K562 (cell line): Measurements from ENCODE around the gene ZNF316. TPM values are rescaled to one million over a fixed set of nuclear protein-coding genes. Genes with fewer than 3 reads are reported as not detected.

ENCODE experiments used
- ATAC-seq: fragments of 200-7000 bp; cut with Tn5 transposase; 3 replicates; pipeline ENCODE4 v1.9.1; 2020; ENCODE audit warnings: moderate library complexity
- BruUV-seq: library from RNA; stranded (reverse); fragments of 400-500 nt; replicated peaks from 2 replicates; lab custom pipeline; 2021; lab: Mats Ljungman, UMichigan
- CTCF ChIA-PET: fragments of 300-600 bp; formaldehyde crosslinking; extraction: SDS; loops from one replicate; lab custom pipeline; 2021; ENCODE audit warnings: low intra/inter-chr PET ratio; lab: Yijun Ruan, JAX
- POLR2A ChIA-PET: fragments of 300-600, 350-650 bp; sonication (Branson Sonifier 250); formaldehyde crosslinking; extraction: SDS; loops from one replicate; lab custom pipeline; 2021; ENCODE audit warnings: antibody characterized with exemption, inconsistent platforms; lab: Yijun Ruan, JAX
- DNase-seq, 4 experiments: peaks; one replicate each; pipeline versions ENCODE4 v3.0.0 to v3.0.0-alpha.2; 2011 to 2018; ENCODE audit warnings: low spot score in 3 of 4, mixed read lengths in 3 of 4; ENCODE audit errors: extremely low read depth in 1 of 4
- FAIRE-seq: peaks from 2 replicates; lab custom pipeline; 2011; peaks lifted over from hg19 to GRCh38; lab: Jason Lieb, UNC
- H2AFZ ChIP-seq: 2 replicates; pipeline ENCODE4 v1.6.0; 2011; ENCODE audit warnings: low read depth, low read length, control low read depth, inconsistent platforms
- H3K27ac ChIP-seq: fragments of 200-600 bp; 3 replicates; pipeline ENCODE4 v1.8.0; 2011; ENCODE audit warnings: low read depth, mild to moderate bottlenecking, control low read depth, inconsistent platforms, low read length, moderate library complexity, mixed read lengths; ENCODE audit errors: extremely low read depth
- H3K27me3 ChIP-seq, 2 experiments: fragments of 300-600 bp in 1 of 2; 2 replicates in 1 of 2; 3 replicates in 1 of 2; pipeline versions ENCODE4 v1.6.0 to v1.8.0; 2011; ENCODE audit warnings: inconsistent platforms in 2 of 2, low read length in 2 of 2, mild to moderate bottlenecking in 1 of 2, mixed read lengths in 1 of 2, moderate library complexity in 1 of 2; ENCODE audit not compliant: control insufficient read depth in 2 of 2, insufficient read depth in 2 of 2
- H3K36me3 ChIP-seq: fragments of 300-600 bp; 3 replicates; pipeline ENCODE4 v1.8.0; 2011; ENCODE audit warnings: mild to moderate bottlenecking, low read length, inconsistent platforms; ENCODE audit not compliant: control insufficient read depth, insufficient read depth
- H3K4me1 ChIP-seq, 2 experiments: fragments of 200-600 bp in 1 of 2; replicated peaks in 1 of 2; 2 replicates in 1 of 2; 3 replicates in 1 of 2; pipeline versions ENCODE4 v1.5.1 to v1.8.0; 2011; ENCODE audit warnings: inconsistent platforms in 2 of 2, low read length in 2 of 2, mild to moderate bottlenecking in 1 of 2, mixed read lengths in 1 of 2, moderate library complexity in 1 of 2; ENCODE audit not compliant: control insufficient read depth in 2 of 2, insufficient read depth in 2 of 2
- H3K4me2 ChIP-seq: 2 replicates; pipeline ENCODE4 v1.6.1; 2011; ENCODE audit warnings: low read length, control low read depth, inconsistent platforms, mixed read lengths; ENCODE audit not compliant: insufficient read depth
- H3K4me3 ChIP-seq: fragments of 200-600 bp; sonication (generic), shearing (Covaris generic); 2 replicates; pipeline ENCODE4 v1.5.1; 2016; ENCODE audit warnings: control low read depth, inconsistent platforms
- H3K79me2 ChIP-seq: fragments of 200-600 bp; 3 replicates; pipeline ENCODE4 v1.8.0; 2011; ENCODE audit warnings: low read length, inconsistent platforms; ENCODE audit not compliant: control insufficient read depth, insufficient read depth
- H3K9ac ChIP-seq, 2 experiments: 2 replicates each; pipeline versions ENCODE4 v1.6.0 to v1.6.1; 2011; ENCODE audit warnings: low read depth in 2 of 2, low read length in 2 of 2, control low read depth in 1 of 2, inconsistent platforms in 1 of 2, mild to moderate bottlenecking in 1 of 2, mixed read lengths in 1 of 2; ENCODE audit not compliant: insufficient read depth in 1 of 2
- H3K9me1 ChIP-seq: one replicate; pipeline ENCODE4 v1.6.0; 2011; ENCODE audit warnings: inconsistent platforms, mild to moderate bottlenecking, low read length, moderate library complexity; ENCODE audit not compliant: control insufficient read depth, insufficient read depth
- H3K9me3 ChIP-seq: replicated peaks from 2 replicates; pipeline ENCODE4 v1.5.1; 2011; ENCODE audit warnings: low read depth, low read length, inconsistent platforms; ENCODE audit not compliant: control insufficient read depth, insufficient read depth
- H4K20me1 ChIP-seq: replicated peaks from 2 replicates; pipeline ENCODE4 v1.6.1; 2011; ENCODE audit warnings: low read length, inconsistent platforms, mixed read lengths; ENCODE audit not compliant: control insufficient read depth, insufficient read depth
- FOXJ2 ChIP-seq: fragments of 200-800 bp; sonication (Bioruptor generic); IDR thresholded peaks from 2 replicates; pipeline ENCODE4 v1.6.1; 2016; ENCODE audit warnings: missing genetic modification characterization, missing compliant biosample characterization
- KAT7 ChIP-seq: sonication (generic); formaldehyde crosslinking; IDR thresholded peaks from 2 replicates; pipeline ENCODE4 v1.8.0; 2022; ENCODE audit warnings: missing genetic modification reagents, mild to moderate bottlenecking, borderline replicate concordance
- KAT8 ChIP-seq: fragments of 450-650 bp; IDR thresholded peaks from 2 replicates; pipeline ENCODE4 v1.6.1; 2016; ENCODE audit warnings: low read depth, mild to moderate bottlenecking
- MAFF ChIP-seq: IDR thresholded peaks from 2 replicates; pipeline ENCODE4 v1.6.1; 2012; ENCODE audit warnings: low read length, improper control_type of control experiment
- RBM14 ChIP-seq: fragments of 200-400 bp; formaldehyde crosslinking; IDR thresholded peaks from 2 replicates; pipeline ENCODE4 v1.6.1; 2018; ENCODE audit warnings: low read depth, mild to moderate bottlenecking, low read length, moderate library complexity, borderline replicate concordance; ENCODE audit not compliant: insufficient read depth
- SP2 ChIP-seq: IDR thresholded peaks from 2 replicates; pipeline ENCODE4 v1.6.1; 2011; ENCODE audit warnings: mild to moderate bottlenecking, low read depth, low read length, moderate library complexity; ENCODE audit not compliant: poor library complexity, severe bottlenecking; ENCODE audit errors: extremely low read depth
- SRF ChIP-seq, 2 experiments: fragments of 250-450, 450-650 bp in 1 of 2; sonication (Bioruptor Pico) in 1 of 2; sonication (generic) in 1 of 2; formaldehyde crosslinking; IDR thresholded peaks; 2 replicates each; pipeline versions ENCODE4 v1.5.0 to v1.5.1; 2020 to 2022; ENCODE audit warnings: mild to moderate bottlenecking in 1 of 2, missing genetic modification reagents in 1 of 2
- USF1 ChIP-seq: sonication (generic); formaldehyde crosslinking; IDR thresholded peaks from 2 replicates; pipeline ENCODE4 v1.9.0; 2022; ENCODE audit warnings: mild to moderate bottlenecking, missing genetic modification reagents
- ZNF740 ChIP-seq, 3 experiments: fragments of 200-800 bp in 1 of 3; sonication (Bioruptor generic) in 1 of 3; sonication (generic) in 1 of 3; formaldehyde crosslinking in 1 of 3; IDR thresholded peaks; 2 replicates each; pipeline versions ENCODE4 v1.6.1 to v1.8.0; 2016 to 2022; ENCODE audit warnings: mild to moderate bottlenecking in 2 of 3, missing compliant biosample characterization in 2 of 3, missing genetic modification characterization in 2 of 3, missing genetic modification reagents in 1 of 3
- WGBS: fragments of 100-300 bp; shearing (Covaris generic); methylation state at CpG from one replicate; pipeline ENCODE4 v1.1.6; 2016; ENCODE audit warnings: low coverage, mixed read lengths; ENCODE audit not compliant: insufficient coverage; ENCODE audit errors: missing lambda C conversion rate; 5-methylcytosine and 5-hydroxymethylcytosine counted together
- in situ Hi-C: fragments of 300-500 bp; cut with MboI; formaldehyde crosslinking; loops from 4 replicates; pipeline ENCODE4 v1.15.0; 2018; ENCODE audit warnings: inconsistent platforms, mixed read lengths
- intact Hi-C: fragments of 100-400 bp; cut with micrococcal nuclease; formaldehyde crosslinking; loops from 2 replicates; pipeline ENCODE4 v1.14.2; 2022
- polyA plus RNA-seq, 8 experiments: library from polyadenylated mRNA; depleted of rRNA in 4 of 8; stranded (reverse) in 5 of 8; unstranded in 3 of 8; fragments of >200 nt; fragmentation: Nextera tagmentation in 2 of 8; fragmentation: Illumina TruSeq in 1 of 8; extraction: Ambion mirVana in 2 of 8; extraction: Trizol in 1 of 8; gene quantifications; 2 replicates each; pipeline versions ENCODE4 v1.2.1 to v1.2.3, GENCODE V29; 2011 to 2014; ENCODE audit warnings: inconsistent platforms in 1 of 8, missing spikeins in 1 of 8
- total RNA-seq, 7 experiments: library from RNA; depleted of rRNA in 6 of 7; stranded (reverse); fragments of >200 nt in 6 of 7; fragmentation: Illumina TruSeq in 2 of 7; extraction: Trizol in 2 of 7; gene quantifications; 2 replicates each; pipeline versions ENCODE4 v1.2.1 to v1.2.3, GENCODE V29; 2011 to 2021; ENCODE audit warnings: low replicate concordance in 1 of 7
- TF ChIP-seq, protein P1 (sequence below): sonication (generic); formaldehyde crosslinking; IDR thresholded peaks from 2 replicates; pipeline ENCODE4 v1.9.0; 2022; ENCODE audit warnings: mild to moderate bottlenecking, missing genetic modification reagents

The ZNF316 gene
- total and polyA plus RNA-seq, 9 of the 15 experiments (the other 6 are each of a cell fraction or from before 2014, with no cell fraction given), result 0.10 to 34.0 (median 8.6) TPM

- TF ChIP-seq ZNF740 (CRISPR knock-in tag; IDR thresholded peaks at IDR 0.05) (no peak), ZNF740 (tag; IDR thresholded peaks at IDR 0.05) (no peak)
Observed at GRCh38 chr7:6588566-6588965, 48.6 kb upstream of the ZNF316 start (continued).

DNA sequence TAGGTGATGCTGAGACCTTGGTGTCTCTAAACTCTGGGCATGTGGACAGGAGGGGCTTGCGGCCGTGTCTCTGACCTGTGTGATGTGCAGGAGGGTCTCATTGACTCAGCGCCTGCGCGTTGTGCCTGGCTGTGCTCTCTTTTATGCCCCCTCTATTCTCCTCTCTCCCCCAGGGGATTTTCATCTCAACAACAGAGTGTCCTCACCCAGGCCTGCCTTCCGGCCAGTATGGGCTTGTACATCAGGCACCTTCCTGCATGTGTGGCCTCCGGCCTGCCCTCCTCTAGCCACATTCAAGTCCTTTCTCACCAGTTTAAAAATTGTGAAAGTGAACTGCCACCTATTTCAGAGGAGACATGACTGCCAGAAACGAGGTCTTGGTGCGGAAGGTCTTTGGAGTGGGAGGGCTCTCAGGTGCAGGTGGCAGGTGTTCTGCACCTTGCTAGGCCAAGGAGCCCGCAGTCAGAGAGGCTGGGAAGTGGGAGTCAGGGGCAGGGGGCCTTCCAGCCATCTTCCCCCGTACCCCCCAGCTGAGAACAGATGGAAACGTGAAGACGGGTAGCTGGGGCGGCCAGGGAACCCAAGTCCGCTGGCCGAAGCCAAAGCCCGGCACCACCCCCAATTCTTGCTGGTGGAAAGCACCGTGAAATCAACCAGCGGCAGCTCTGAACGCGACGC, 47.8 kb upstream of the ZNF316 start:
- H3K36me3 ChIP-seq, result peaks cover 64% of the 10 kb centered on the region
- 0 out of 3 replicates have a peak overlapping the region, but pooled peaks have one; percentile 13 for H3K27ac ChIP-seq
- peak overlapping the region; percentile 96 for H3K4me2 ChIP-seq
- ATAC-seq (no peak), FAIRE-seq (no peak), DNase-seq (no peak)
- POLR2A ChIA-PET, result interaction anchor here (0.5 to 2.7 kb wide), 8 partner anchors 11 to 212 kb away, joined by 3 to 19 read pairs (median 4); partner anchors contain the start of gene ZDHHC4
- H3K27me3 ChIP-seq, result no peaks in the 10 kb centered on the region
- peak overlapping the region; percentile 67; the same call in 1 of the 2 replicates for H2AFZ ChIP-seq
- H3K4me3 ChIP-seq, result peak overlapping the region; percentile 98; the same call in 1 of the 2 replicates
- no peaks in the 10 kb centered on the region for H3K9me3 ChIP-seq
- 71% methylated on average over 20 of the region's 22 CpGs for WGBS
- CTCF ChIA-PET, result interaction anchor here (0.7 kb wide), 1 partner anchor 49 kb away, joined by 3 read pairs; no protein-coding TSS in a partner anchor
- BruUV-seq, result no TSS peak
- H3K9ac ChIP-seq, result peak overlapping the region in 1 of 2 experiments; percentile 70; a peak in 3 of 4 replicates
- H3K4me1 ChIP-seq, result peaks cover 7 to 16% of the 10 kb centered on the region in 2 experiments
- intact Hi-C loops, result no loop called here
- in situ Hi-C loops, result no loop called here
- peaks cover 5% of the 10 kb centered on the region for H3K9me1 ChIP-seq
- H4K20me1 ChIP-seq, result no peaks in the 10 kb centered on the region
- peaks cover 16% of the 10 kb centered on the region for H3K79me2 ChIP-seq
- TF ChIP-seq SRF (CRISPR knock-in tag; IDR thresholded peaks at IDR 0.05) (0 out of 4 replicates have a peak, but pooled peaks of 1 of the 2 experiments have one; percentile 34), MAFF (no peak), RBM14 (0 out of 2 replicates have a peak, but pooled peaks have one; percentile 23), USF1 (CRISPR knock-in tag) (0 out of 2 replicates have a peak, but pooled peaks have one; percentile 6), KAT8 (no peak), FOXJ2 (tag) (0 out of 2 replicates have a peak, but pooled peaks have one; percentile 2), SP2 (no peak), KAT7 (no peak)
- TF ChIP-seq, protein P1, sequence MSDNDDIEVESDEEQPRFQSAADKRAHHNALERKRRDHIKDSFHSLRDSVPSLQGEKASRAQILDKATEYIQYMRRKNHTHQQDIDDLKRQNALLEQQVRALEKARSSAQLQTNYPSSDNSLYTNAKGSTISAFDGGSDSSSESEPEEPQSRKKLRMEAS (CRISPR knock-in tag), result peak; percentile 17
